GM12865 (cell line): ENCODE data around the gene VPS4A.

Source experiments
- DNase-seq: peaks from one replicate; pipeline ENCODE4 v3.0.0; 2010; ENCODE audit warnings: low read depth
- H3K4me3 ChIP-seq: 2 replicates; pipeline ENCODE4 v1.5.1; 2011; ENCODE audit warnings: mild to moderate bottlenecking, low read depth, low read length, control low read depth
- CTCF ChIP-seq: IDR thresholded peaks from 2 replicates; pipeline ENCODE4 v1.5.1; 2011; ENCODE audit warnings: low read length, control low read depth, low read depth, inconsistent platforms; ENCODE audit not compliant: insufficient read depth; ENCODE audit errors: missing control alignments

VPS4A gene

DNA sequence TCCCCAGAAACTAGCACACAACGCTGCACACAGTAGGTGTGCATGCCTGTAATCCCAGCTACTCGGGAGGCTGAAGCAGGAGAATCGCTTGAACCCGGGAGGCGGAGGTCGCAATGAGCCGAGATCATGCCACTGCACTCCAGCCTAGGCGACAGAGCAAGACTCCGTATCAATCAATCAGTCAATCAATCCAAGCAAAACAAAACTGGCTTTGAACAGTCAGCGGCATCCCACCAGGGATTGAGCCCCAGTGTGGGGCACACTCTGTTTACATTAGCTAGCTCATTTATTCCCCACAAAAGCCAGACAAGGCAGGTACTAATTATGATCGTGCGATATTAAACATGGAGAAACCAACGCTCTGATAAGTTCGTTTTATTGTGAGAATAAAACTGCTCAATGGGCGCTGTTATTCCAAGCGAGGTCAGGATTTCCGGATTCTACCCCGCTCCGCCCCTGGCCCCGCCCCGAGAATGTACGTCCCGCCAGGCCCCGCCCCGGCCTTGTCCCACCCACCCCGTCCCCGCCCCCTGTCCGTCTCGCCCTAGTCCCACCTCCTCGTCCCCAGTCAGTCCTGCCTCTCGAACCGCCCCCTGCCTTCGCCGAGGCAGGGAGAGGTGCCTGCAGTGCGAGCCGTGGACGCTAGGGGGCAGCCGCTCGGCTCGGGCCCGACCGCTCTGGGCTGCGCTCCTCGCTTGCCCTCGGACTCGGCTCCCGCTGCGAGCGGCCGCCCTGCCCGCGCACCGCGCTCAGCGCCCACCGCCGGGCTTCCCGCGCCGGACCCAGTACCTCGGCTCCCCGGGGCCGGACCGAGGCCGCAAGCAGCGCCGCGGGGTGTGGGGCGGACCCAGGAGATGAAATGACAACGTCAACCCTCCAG, at the start of gene VPS4A:
VPS4A (plus strand) TSS at position 698 of the 880 bp plus-strand sequence; CDS start at position 860, 162 bp downstream.
- DNase-seq: peak; percentile 98
- TF ChIP-seq CTCF: peak; percentile 91
- peak within 1 kb of the TSS; percentile 84 for H3K4me3 ChIP-seq

DNA sequence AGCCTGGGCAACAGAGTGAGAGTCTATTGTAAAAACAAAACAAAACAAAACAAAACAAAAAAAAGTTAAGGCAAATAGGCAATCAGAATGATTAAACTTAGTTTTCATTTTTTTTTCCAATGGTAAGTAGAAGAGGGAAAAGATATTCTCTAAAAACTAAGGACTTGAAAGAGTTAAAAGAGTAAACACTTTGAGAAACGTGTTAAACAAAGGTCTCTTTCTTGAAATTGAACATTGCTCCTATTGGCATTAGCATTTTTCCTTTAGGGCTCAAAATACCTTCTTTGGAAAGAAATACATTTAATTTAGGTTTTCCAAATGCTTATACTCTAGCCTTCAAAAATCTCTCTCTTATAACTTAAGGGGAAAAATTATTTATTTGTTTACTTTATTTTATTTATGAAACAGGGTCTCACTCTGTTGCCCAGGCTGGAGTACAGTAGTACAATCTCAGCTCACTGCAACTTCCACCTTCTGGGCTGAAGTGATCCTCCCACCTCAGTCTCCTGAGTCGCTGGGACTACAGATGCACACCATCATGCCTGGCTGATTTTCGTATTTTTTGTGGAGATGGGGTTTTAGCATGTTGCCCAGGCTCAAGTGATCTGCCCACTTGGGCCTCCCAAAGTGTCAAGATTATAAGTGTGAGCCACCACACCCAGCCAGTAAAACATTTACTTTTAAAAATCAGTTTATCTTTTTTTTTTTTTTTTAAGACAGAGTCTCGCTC, 44.7 kb upstream of the VPS4A start:
- H3K4me3 ChIP-seq: no peak overlapping the region
- no peak for DNase-seq
- no peak for TF ChIP-seq CTCF

DNA sequence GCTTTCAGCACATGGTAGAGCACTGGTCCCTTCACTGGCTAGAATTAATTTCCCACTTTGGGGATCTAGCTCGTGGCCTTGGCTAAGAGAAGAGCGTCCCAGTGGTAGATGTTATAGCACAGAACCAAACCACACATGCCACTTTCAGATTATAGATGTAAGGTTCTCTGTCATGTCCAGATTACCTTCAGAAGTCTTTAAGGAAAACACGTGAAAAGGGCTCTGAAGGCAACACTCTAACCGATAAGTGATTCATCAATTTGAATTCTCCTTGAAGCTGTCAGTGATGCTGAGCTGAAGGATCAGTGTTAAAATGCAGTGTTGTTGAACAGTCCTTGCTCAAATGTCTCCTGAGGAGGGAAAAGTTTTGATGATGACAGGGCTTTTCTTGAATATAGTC, 43.5 kb upstream of the VPS4A start:
- DNase-seq: no peak
- TF ChIP-seq CTCF: no peak
- no peak overlapping the region for H3K4me3 ChIP-seq

DNA sequence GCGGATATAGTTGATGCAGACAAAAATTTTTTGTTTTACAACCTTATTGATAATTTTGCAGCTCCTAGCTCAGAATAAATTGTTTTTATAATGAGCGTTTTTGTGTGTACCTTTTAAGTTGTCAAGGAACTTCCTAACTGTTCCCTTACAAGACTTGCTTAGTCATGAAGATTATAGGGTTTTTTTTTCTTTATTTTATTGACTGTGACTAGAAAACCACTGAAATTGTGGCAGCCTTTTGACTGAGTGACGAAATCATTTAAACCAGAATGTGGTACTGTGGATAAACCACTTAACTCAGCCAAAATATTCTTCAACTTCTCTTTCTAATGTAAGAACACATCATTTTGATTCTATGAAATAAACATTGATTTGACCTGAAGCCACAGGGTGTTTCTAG, 40.8 kb upstream of the VPS4A start:
- no peak overlapping the region for H3K4me3 ChIP-seq
- DNase-seq: no peak
- no peak for TF ChIP-seq CTCF

- DNase-seq: no peak
- no peak overlapping the region for H3K4me3 ChIP-seq
- TF ChIP-seq CTCF: no peak
Measured at GRCh38 chr16:69270831-69271230, 40.3 kb upstream of the VPS4A start.

GRCh38 chr16:69273009-69273408, 38.1 kb upstream of the VPS4A start:
- H3K4me3 ChIP-seq: no peak overlapping the region
- no peak for DNase-seq
- no peak for TF ChIP-seq CTCF
